ENCODE data around the gene FAM180A.

GRCh38 chr7:135718794-135719437 is 29.7 kb downstream of the FAM180A start:
- TF ChIP-seq CTCF (optimal IDR thresholded peaks at IDR 0.05 in 1 of 3, IDR thresholded peaks at IDR 0.05 in 1 of 3, conservative IDR thresholded peaks at IDR 0.05 in 1 of 3; ENCODE audit: extremely low read depth in 1 of 3, insufficient read depth in 2 of 3, low read length in 3 of 3) = no peak
- TF ChIP-seq EZH2 (IDR thresholded peaks at IDR 0.05; ENCODE audit: low read length) = no peak

Data from keratinocyte (primary cell).